ENCODE measurements around the gene CPTP.

DNA sequence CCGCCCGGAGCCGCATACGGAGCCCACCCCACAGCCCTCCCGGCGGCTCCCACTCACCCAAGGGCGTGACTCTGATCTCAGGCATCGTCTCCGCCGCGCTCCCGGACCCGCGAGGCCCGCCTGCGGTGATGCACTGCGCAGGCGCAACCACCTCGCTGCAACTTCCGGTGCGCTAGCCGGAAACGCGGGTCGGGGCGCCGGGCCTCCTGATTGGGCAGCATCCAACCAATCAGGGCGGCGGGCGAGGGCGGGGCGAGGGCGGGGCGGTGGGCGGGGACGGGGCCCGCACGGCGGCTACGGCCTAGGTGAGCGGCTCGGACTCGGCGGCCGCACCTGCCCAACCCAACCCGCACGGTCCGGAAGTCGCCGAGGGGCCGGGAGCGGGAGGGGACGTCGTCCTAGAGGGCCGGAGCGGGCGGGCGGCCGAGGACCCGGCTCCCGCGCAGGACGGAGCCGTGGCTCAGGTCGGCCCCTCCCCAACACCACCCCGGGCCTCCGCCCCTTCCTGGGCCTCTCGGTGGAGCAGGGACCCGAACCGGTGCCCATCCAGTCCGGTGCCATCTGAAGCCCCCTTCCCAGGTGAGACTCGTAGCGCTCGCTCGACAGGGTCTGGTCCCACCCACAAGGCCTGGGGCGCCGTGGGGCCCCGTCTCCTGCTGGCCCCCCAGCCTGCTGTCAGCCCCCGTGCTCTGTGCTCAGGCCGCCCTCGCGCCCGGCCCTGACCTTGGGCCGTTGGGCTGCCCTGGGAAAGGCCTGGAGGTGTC lies at the start of gene CPTP, which contains the start of gene INTS11:
- TF ChIP-seq, protein P1, sequence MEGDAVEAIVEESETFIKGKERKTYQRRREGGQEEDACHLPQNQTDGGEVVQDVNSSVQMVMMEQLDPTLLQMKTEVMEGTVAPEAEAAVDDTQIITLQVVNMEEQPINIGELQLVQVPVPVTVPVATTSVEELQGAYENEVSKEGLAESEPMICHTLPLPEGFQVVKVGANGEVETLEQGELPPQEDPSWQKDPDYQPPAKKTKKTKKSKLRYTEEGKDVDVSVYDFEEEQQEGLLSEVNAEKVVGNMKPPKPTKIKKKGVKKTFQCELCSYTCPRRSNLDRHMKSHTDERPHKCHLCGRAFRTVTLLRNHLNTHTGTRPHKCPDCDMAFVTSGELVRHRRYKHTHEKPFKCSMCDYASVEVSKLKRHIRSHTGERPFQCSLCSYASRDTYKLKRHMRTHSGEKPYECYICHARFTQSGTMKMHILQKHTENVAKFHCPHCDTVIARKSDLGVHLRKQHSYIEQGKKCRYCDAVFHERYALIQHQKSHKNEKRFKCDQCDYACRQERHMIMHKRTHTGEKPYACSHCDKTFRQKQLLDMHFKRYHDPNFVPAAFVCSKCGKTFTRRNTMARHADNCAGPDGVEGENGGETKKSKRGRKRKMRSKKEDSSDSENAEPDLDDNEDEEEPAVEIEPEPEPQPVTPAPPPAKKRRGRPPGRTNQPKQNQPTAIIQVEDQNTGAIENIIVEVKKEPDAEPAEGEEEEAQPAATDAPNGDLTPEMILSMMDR (IDR thresholded peaks at IDR 0.05) = no peak
- TF ChIP-seq SIN3A (IDR thresholded peaks at IDR 0.05; ENCODE audit: borderline replicate concordance, insufficient read depth, low read depth, low read length) (no peak), POLR2AphosphoS5 (IDR thresholded peaks at IDR 0.05; ENCODE audit: low read depth, low read length) (peak; percentile 86)
